KOPT-K1 (cell line): ENCODE data around the gene YAE1.

Source experiments
- H3K27ac ChIP-seq: fragments of 200-600 bp; sonication (generic); 2 replicates; pipeline ENCODE4 v1.5.1; 2016; ENCODE audit warnings: antibody characterized with exemption, mild to moderate bottlenecking, low read depth, low read length; ENCODE audit not compliant: poor library complexity, severe bottlenecking
- H3K36me3 ChIP-seq: fragments of 200-600 bp; sonication (generic); 2 replicates; pipeline ENCODE4 v1.5.1; 2017; ENCODE audit warnings: antibody characterized with exemption, mild to moderate bottlenecking, low read length, moderate library complexity; ENCODE audit not compliant: insufficient read depth
- H3K9me3 ChIP-seq: fragments of 200-600 bp; sonication (generic); 2 replicates; pipeline ENCODE4 v1.5.1; 2017; ENCODE audit warnings: antibody characterized with exemption, low read length, mild to moderate bottlenecking; ENCODE audit not compliant: insufficient read depth, poor library complexity, severe bottlenecking

The YAE1 gene

DNA sequence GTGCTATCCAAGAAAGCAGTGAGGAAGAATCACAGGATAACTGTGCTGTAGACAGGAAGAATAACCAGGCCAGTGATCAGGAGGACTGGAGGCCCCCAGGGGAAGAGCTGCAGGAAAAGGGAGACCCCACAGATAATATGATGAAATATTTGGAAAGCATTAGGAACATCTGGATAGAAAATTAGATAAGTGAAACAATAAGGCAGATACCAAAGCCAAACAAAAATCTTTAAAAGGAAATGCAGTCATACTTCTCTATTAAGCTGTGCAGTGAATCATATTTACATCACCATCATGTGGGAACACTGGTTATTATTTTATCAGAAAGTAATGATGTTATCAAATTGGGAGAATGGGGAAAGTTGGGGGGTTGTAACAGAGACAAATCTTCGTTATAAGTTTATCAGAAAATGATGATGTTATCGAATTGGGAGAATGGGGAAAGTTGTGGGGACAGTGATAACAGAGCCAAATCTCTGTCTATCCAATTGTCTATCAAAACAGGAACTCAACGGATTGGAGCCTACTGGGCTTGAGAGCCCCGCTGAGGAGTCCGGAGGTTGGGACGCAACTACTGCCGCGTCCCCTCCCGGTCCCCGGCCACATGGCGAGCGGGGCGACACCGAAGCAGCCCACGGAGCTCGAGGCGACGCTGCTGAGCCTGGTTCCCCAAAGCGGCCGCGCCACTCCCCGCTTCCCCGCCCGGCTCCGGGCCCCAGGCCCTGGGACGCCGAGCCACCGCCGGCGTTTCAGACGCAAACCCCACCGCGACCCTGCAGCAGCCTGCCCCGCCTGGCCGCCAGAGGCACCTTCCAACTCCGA lies 43.1 kb downstream of the YAE1 start:
- no peaks in the 10 kb centered on the region for H3K36me3 ChIP-seq
- H3K9me3 ChIP-seq: no peaks in the 10 kb centered on the region
- H3K27ac ChIP-seq: no peak overlapping the region

DNA sequence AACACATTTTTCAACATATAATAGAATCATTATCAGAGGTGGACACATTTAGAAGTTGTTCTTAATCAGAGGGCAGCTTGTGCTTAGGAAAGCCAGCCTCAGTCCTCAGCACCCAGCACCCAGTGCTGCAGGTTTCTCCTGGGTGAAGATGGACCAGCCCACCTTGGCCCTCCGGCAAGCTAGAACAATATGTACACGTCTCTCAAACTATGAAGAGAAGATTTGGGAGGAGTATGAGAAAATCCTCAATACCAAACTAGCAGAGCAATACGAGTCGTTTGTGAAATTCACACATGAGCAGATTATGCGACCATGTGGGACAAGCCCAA lies 43.7 kb downstream of the YAE1 start:
- no peaks in the 10 kb centered on the region for H3K36me3 ChIP-seq
- no peak overlapping the region for H3K27ac ChIP-seq
- no peaks in the 10 kb centered on the region for H3K9me3 ChIP-seq

DNA sequence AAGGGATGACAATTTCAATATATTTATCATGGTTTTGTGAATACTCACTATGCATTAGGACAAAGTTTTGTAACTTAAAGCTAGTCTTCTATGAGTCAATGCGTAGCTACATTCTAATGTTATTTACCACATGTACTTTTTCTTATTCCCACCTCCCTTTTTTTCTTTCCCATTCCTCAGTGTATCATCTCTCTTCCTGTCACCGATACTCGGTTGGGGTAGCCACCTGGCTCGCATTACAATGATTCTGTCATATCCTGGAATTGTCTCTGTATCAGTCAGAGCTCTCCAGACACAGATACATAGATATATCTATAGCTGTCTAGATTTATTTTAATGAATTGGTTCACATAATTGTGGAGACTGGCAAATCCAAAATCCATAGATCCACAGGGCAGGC lies 47.4 kb downstream of the YAE1 start:
- Histone ChIP-seq H3K9me3 (no peaks in the 10 kb centered on the region), H3K27ac (no peak overlapping the region)

DNA sequence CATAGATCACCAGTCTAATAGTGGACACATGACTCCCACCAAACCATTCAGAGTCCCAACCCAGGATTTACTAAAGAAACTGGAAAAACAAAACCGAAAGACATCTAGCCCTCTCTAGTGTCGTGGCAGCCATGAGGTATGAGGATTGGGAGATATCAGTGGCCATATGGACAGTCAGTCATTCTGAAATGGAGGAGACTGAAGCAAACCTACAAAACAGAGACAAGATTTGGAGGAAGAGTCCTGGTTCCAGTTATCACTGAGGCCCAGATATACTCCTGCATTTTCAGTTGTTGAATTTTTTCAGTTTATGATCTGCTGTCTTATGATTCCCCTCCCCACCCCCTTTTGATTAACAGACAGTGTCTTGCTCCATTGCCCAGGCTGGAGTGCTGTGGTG lies 48.1 kb downstream of the YAE1 start:
- no peaks in the 10 kb centered on the region for H3K36me3 ChIP-seq
- no peak overlapping the region for H3K27ac ChIP-seq
- no peaks in the 10 kb centered on the region for H3K9me3 ChIP-seq

More for the DNA sequence above, 47.4 kb downstream of the YAE1 start:
- no peaks in the 10 kb centered on the region for H3K36me3 ChIP-seq

DNA sequence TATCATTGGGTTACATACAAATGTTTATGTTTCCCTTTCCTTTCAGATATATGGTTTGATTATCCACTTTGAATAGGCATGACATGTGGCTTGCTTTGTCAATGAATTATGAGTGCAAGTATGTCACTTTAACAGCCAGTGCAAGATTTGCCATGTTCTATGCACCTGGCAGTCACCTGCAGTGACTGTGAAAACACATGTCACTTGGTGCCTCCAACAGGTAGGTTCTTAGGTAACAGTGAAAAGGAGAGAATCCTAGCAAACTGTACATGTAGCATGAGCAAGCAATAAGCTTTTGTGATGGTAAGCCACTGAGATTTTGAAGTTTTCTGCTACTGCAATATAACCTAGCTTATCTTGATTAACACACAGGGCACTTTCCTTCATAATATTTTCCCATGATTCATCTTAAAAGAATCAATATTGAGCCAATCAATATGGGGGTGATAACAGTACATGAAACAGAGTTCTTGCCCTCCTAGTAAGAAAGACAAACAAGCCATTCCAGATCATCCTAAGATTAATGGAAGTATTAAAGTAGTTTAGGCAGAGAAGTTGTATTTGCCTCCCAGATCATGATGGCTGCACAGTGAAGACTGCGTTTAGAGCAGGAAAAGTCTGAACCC lies 49.3 kb downstream of the YAE1 start:
- Histone ChIP-seq H3K36me3 (no peaks in the 10 kb centered on the region), H3K27ac (no peak overlapping the region), H3K9me3 (no peaks in the 10 kb centered on the region)

DNA sequence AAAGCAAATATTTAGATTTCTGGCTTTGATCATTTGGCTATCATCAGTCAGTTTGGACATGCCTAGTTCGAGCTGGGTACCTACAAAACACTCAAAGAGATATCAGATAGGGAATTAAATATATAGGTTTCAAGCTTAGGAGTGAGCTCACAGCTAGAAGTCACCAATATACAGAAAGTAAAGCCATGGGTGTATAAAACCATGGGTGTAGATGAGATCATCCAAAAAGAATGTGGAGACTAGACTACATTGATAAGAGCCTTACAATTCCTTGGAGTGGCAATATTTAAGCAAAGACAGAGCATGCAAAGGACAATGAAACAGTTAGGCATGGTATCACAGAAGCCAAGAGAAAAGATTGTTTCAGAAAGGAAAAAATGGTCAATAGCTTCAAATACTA lies 49.9 kb downstream of the YAE1 start:
- Histone ChIP-seq H3K36me3 (no peaks in the 10 kb centered on the region), H3K27ac (no peak overlapping the region), H3K9me3 (no peaks in the 10 kb centered on the region)

DNA sequence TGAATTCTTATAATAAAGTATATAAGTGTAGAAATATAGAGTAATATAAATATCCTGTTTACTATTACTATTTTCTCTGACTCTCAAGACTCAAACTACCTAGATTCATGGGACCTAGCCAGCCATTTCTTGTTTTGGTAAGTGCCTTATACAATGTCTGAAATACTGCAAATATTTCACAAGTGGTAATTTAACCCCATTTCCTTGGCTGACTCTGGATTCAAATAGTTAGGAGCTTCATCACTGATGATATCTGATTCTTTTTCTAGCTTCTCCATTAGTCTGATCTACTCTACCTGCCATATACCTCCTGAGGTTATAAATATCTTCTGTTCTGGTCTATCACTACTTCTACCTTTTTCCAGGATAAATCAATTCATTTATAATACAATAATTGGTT lies 50.8 kb downstream of the YAE1 start:
- Histone ChIP-seq H3K27ac (no peak overlapping the region), H3K36me3 (no peaks in the 10 kb centered on the region), H3K9me3 (no peaks in the 10 kb centered on the region)

DNA sequence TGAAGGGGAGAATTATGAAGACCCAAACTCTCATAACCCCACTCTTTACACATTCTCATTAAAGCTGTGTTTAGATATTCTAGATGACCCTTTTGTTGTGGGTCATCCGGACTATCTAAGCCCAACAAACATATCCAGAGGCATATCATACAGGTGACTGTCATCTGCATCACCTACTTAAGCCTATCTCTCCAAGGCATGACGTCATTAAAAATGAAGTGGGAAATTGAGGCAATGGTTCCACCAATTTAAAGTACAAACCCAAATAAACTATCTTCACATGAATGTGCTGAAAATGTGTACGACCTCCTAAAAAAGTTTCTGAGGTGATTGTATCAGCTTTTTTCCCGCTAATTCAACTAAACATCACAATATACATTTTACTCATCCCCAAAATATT lies 52.7 kb downstream of the YAE1 start:
- Histone ChIP-seq H3K36me3 (no peaks in the 10 kb centered on the region), H3K27ac (no peak overlapping the region), H3K9me3 (no peaks in the 10 kb centered on the region)

DNA sequence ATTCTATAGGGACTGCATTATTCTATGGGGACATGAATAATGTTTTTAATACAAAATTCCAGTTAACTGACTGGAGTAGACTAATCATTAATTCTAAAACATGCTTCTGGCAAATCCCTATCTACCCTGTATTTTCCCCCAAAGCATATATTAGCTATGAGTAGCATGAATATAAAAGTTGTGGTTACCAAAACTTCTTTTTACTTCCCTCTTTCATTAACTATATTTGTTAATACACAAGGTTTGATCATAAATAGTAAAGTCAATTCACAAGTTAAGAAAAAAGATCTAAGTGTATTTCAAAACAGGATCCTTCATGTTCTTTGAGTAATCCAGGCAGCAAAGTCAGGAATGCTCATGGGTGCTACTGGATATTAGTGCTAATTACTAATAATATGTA lies 54.3 kb downstream of the YAE1 start:
- Histone ChIP-seq H3K9me3 (no peaks in the 10 kb centered on the region), H3K36me3 (no peaks in the 10 kb centered on the region), H3K27ac (no peak overlapping the region)

DNA sequence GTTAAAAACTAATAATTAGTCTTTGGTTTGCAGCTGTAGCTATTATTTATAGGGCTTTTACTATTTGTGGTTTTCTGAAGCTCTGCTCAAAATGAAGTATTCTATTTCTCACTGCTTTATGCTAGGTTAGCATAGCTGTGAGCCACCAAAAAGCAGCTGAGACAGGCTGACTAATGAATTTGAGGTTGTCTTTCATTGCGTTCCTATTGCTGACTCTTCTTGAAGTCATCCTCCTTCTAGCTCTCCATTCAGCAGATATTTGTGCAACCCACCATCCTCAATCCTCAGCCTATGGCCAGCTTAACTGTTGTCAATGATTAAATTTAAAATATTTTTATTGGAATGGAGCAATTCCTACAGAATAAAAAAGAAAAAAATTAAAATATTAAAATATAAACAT lies 55.1 kb downstream of the YAE1 start:
- no peak overlapping the region for H3K27ac ChIP-seq
- H3K36me3 ChIP-seq: no peaks in the 10 kb centered on the region
- H3K9me3 ChIP-seq: no peaks in the 10 kb centered on the region

DNA sequence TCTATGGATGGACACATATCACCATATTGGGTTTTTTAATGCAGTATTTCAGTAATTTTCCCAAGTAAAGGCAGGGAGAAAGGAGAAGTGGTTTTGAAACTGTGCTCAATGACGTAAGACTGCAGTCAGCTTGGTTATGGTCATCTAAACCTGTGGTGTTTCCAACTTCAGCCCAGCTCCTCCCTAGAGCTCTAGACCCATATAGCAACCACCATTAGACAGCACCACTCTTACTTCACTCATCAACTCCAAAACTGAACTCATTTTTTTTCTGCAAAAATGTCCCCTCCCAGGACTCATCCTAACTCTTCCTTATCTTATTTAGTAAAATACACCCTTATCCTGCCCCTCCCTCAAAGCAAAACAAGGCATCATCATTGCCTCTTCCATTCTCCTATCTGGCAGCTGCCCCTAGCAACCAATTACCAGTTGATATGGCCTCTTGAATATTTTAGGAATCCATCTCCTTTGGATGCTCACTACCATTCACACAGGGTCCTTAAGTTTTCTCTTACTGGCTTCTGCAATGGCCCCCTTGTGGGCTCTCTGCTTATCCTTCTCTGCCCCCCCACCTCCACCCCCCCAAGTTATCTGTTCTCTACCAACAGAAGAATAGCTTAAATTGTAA lies 55.7 kb downstream of the YAE1 start:
- Histone ChIP-seq H3K36me3 (no peaks in the 10 kb centered on the region), H3K27ac (no peak overlapping the region), H3K9me3 (no peaks in the 10 kb centered on the region)
